MCF 10A (cell line): ENCODE results near the gene COL27A1. TPM values are rescaled to one million over a fixed set of nuclear protein-coding genes. Genes with fewer than 3 reads are reported as not detected.
A peak's percentile ranks its signal among the peaks of the same experiment; 100 is the strongest.

Experiments
- BruUV-seq: library from RNA; stranded (reverse); fragments of 400-500 nt; replicated peaks from 2 replicates; lab custom pipeline; 2021; lab: Mats Ljungman, UMichigan
- CTCF ChIA-PET: fragments of 300-600 bp; sonication (Branson Sonifier 250); formaldehyde crosslinking; extraction: SDS; loops from one replicate; lab custom pipeline; 2021; ENCODE audit warnings: antibody characterized with exemption, inconsistent platforms; lab: Yijun Ruan, JAX
- POLR2A ChIA-PET: fragments of 300-600, 350-650 bp; sonication (Branson Sonifier 250); formaldehyde crosslinking; extraction: SDS; loops from one replicate; lab custom pipeline; 2020; ENCODE audit warnings: antibody characterized with exemption, inconsistent platforms; lab: Yijun Ruan, JAX
- DNase-seq: peaks from one replicate; pipeline ENCODE4 v3.0.0-alpha.2; 2018; ENCODE audit not compliant: unreplicated experiment
- H3K27ac Mint-ChIP-seq: one replicate; pipeline ENCODE4 v1.8.0; 2022; ENCODE audit warnings: mild to moderate bottlenecking, low read depth, mixed read lengths; ENCODE audit not compliant: unreplicated experiment
- H3K27me3 Mint-ChIP-seq: one replicate; pipeline ENCODE4 v1.8.0; 2022; ENCODE audit warnings: mixed read lengths; ENCODE audit not compliant: insufficient read depth, unreplicated experiment
- H3K36me3 Mint-ChIP-seq: one replicate; pipeline ENCODE4 v1.8.0; 2022; ENCODE audit warnings: mild to moderate bottlenecking, moderate library complexity, mixed read lengths; ENCODE audit not compliant: insufficient read depth, unreplicated experiment
- H3K4me1 Mint-ChIP-seq: one replicate; pipeline ENCODE4 v1.8.0; 2022; ENCODE audit warnings: mixed read lengths; ENCODE audit not compliant: insufficient read depth, unreplicated experiment
- H3K4me3 Mint-ChIP-seq: one replicate; pipeline ENCODE4 v1.8.0; 2022; ENCODE audit warnings: mild to moderate bottlenecking, moderate library complexity, mixed read lengths; ENCODE audit not compliant: unreplicated experiment
- H3K9me3 Mint-ChIP-seq: one replicate; pipeline ENCODE4 v1.8.0; 2022; ENCODE audit warnings: mixed read lengths; ENCODE audit not compliant: unreplicated experiment
- CTCF ChIP-seq: fragments of 200-600 bp; IDR thresholded peaks from one replicate; pipeline ENCODE4 v1.8.0; 2022; ENCODE audit warnings: antibody characterized with exemption, mild to moderate bottlenecking; ENCODE audit not compliant: unreplicated experiment
- intact Hi-C: fragments of 100-400 bp; cut with micrococcal nuclease; formaldehyde crosslinking; loops from 2 replicates; pipeline ENCODE4 v1.14.1; 2022
- total RNA-seq: library from RNA; stranded (reverse); gene quantifications from 2 replicates; pipeline ENCODE4 v1.2.3, GENCODE V29; 2022

COL27A1 gene
- total RNA-seq, 1 experiment from 2014 or later = 2.9 TPM

GRCh38 chr9:114315723-114316363 is 160.5 kb downstream of the COL27A1 start:
- H3K36me3 Mint-ChIP-seq = no peaks in the 10 kb centered on the region
- H3K27ac Mint-ChIP-seq = no peak overlapping the region
- BruUV-seq = no TSS peak
- ChIA-PET POLR2A (no interaction called here), CTCF (interaction anchor here (0.5 kb wide), 1 partner anchor 374 kb away, joined by 3 read pairs; no protein-coding TSS in a partner anchor)
- no peak overlapping the region for H3K4me3 Mint-ChIP-seq
- no peaks in the 10 kb centered on the region for H3K27me3 Mint-ChIP-seq
- no peak for TF ChIP-seq CTCF
- peaks cover 13% of the 10 kb centered on the region for H3K4me1 Mint-ChIP-seq
- H3K9me3 Mint-ChIP-seq = no peaks in the 10 kb centered on the region
- intact Hi-C loops = no loop called here
- no peak for DNase-seq

GRCh38 chr9:114316605-114317230 is 161.4 kb downstream of the COL27A1 start:
- no peak overlapping the region for H3K27ac Mint-ChIP-seq
- CTCF ChIA-PET = interaction anchor here (0.5 to 1.0 kb wide), 4 partner anchors 22 to 375 kb away, joined by 3 to 4 read pairs (median 3); partner anchors contain the start of gene COL27A1

GRCh38 chr9:114317665-114318357 is 162.5 kb downstream of the COL27A1 start:
- no TSS peak for BruUV-seq
- ChIA-PET CTCF (interaction anchor here (0.7 to 1.0 kb wide), 2 partner anchors 163 to 205 kb away, joined by 3 read pairs; partner anchors contain the start of gene COL27A1), POLR2A (no interaction called here)
- Mint-ChIP-seq H3K4me1 (peaks cover 13% of the 10 kb centered on the region), H3K4me3 (no peak overlapping the region), H3K27me3 (no peaks in the 10 kb centered on the region), H3K36me3 (no peaks in the 10 kb centered on the region), H3K9me3 (no peaks in the 10 kb centered on the region), H3K27ac (peak overlapping the region; percentile 42)
- TF ChIP-seq CTCF = no peak
- intact Hi-C loops = no loop called here
- DNase-seq = peak; percentile 59

More at GRCh38 chr9:114316605-114317230, 161.4 kb downstream of the COL27A1 start:
- no peaks in the 10 kb centered on the region for H3K36me3 Mint-ChIP-seq
- intact Hi-C loops = no loop called here
- no peak overlapping the region for H3K4me3 Mint-ChIP-seq
- no peaks in the 10 kb centered on the region for H3K9me3 Mint-ChIP-seq
- H3K27me3 Mint-ChIP-seq = no peaks in the 10 kb centered on the region
- no TSS peak for BruUV-seq
- POLR2A ChIA-PET = no interaction called here
- DNase-seq = no peak
- peaks cover 13% of the 10 kb centered on the region for H3K4me1 Mint-ChIP-seq
- no peak for TF ChIP-seq CTCF

- POLR2A ChIA-PET = no interaction called here
- H3K9me3 Mint-ChIP-seq = no peaks in the 10 kb centered on the region
- DNase-seq = no peak
- no peaks in the 10 kb centered on the region for H3K36me3 Mint-ChIP-seq
- H3K27ac Mint-ChIP-seq = peak overlapping the region; percentile 42
- H3K27me3 Mint-ChIP-seq = no peaks in the 10 kb centered on the region
- peaks cover 13% of the 10 kb centered on the region for H3K4me1 Mint-ChIP-seq
- CTCF ChIA-PET = no interaction called here
- intact Hi-C loops = no loop called here
- TF ChIP-seq CTCF = no peak
- H3K4me3 Mint-ChIP-seq = no peak overlapping the region
- no TSS peak for BruUV-seq
These were observed 163.1 kb downstream of the COL27A1 start for GRCh38 chr9:114318416-114318815.
